Ishikawa (cell line): Measurements from ENCODE around the gene PRSS38.

Experiments used
- CEBPB ChIP-seq: IDR thresholded peaks from 2 replicates; pipeline ENCODE4 v1.6.1; 2012
- EP300 ChIP-seq: IDR thresholded peaks from 2 replicates; pipeline ENCODE4 v1.6.1; 2012; ENCODE audit warnings: borderline replicate concordance
- TAF1 ChIP-seq: IDR thresholded peaks from 2 replicates; pipeline ENCODE4 v1.6.1; 2012; ENCODE audit warnings: low read depth, mild to moderate bottlenecking
- TCF12 ChIP-seq: IDR thresholded peaks from 2 replicates; pipeline ENCODE4 v1.6.1; 2012; ENCODE audit warnings: low read depth
- TEAD4 ChIP-seq: IDR thresholded peaks from 2 replicates; pipeline ENCODE4 v1.6.1; 2012
- YY1 ChIP-seq: IDR thresholded peaks from 2 replicates; pipeline ENCODE4 v1.6.1; 2012; ENCODE audit warnings: low read depth
- TF ChIP-seq, protein P1 (sequence below): IDR thresholded peaks from 2 replicates; pipeline ENCODE4 v1.6.1; 2012; ENCODE audit warnings: low read depth, mild to moderate bottlenecking
- TF ChIP-seq, protein P2 (sequence below): IDR thresholded peaks from 2 replicates; pipeline ENCODE4 v1.6.1; 2012
- TF ChIP-seq, protein P3 (sequence below): IDR thresholded peaks from 2 replicates; pipeline ENCODE4 v1.6.1; 2012

DNA sequence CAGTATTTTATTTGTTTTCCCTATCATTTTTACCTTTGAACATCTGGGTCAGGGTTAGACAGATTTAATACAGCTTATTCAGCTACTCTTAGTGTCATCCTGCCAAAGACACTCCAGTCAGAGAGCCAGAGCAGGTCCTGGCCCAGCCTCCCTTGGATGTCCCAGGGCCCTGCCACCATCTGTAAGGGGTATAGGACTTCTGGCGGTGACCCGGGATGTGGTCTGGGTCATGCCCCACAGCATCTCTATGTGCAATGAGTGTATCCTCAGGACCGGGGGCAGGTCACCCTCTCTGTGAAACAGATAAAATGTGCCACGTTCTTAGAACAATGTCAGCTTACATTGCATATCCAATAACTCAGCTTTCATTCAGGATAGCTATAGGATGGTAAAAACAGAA is 37.8 kb upstream of the PRSS38 start:
- TF ChIP-seq CEBPB: no peak
- no peak for TF ChIP-seq TCF12
- TF ChIP-seq EP300: no peak
- no peak for TF ChIP-seq TAF1
- no peak for TF ChIP-seq YY1
- TF ChIP-seq, protein P1, sequence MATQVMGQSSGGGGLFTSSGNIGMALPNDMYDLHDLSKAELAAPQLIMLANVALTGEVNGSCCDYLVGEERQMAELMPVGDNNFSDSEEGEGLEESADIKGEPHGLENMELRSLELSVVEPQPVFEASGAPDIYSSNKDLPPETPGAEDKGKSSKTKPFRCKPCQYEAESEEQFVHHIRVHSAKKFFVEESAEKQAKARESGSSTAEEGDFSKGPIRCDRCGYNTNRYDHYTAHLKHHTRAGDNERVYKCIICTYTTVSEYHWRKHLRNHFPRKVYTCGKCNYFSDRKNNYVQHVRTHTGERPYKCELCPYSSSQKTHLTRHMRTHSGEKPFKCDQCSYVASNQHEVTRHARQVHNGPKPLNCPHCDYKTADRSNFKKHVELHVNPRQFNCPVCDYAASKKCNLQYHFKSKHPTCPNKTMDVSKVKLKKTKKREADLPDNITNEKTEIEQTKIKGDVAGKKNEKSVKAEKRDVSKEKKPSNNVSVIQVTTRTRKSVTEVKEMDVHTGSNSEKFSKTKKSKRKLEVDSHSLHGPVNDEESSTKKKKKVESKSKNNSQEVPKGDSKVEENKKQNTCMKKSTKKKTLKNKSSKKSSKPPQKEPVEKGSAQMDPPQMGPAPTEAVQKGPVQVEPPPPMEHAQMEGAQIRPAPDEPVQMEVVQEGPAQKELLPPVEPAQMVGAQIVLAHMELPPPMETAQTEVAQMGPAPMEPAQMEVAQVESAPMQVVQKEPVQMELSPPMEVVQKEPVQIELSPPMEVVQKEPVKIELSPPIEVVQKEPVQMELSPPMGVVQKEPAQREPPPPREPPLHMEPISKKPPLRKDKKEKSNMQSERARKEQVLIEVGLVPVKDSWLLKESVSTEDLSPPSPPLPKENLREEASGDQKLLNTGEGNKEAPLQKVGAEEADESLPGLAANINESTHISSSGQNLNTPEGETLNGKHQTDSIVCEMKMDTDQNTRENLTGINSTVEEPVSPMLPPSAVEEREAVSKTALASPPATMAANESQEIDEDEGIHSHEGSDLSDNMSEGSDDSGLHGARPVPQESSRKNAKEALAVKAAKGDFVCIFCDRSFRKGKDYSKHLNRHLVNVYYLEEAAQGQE: no peak
- no peak for TF ChIP-seq TEAD4
- TF ChIP-seq, protein P2, sequence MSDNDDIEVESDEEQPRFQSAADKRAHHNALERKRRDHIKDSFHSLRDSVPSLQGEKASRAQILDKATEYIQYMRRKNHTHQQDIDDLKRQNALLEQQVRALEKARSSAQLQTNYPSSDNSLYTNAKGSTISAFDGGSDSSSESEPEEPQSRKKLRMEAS: no peak
- TF ChIP-seq, protein P3, sequence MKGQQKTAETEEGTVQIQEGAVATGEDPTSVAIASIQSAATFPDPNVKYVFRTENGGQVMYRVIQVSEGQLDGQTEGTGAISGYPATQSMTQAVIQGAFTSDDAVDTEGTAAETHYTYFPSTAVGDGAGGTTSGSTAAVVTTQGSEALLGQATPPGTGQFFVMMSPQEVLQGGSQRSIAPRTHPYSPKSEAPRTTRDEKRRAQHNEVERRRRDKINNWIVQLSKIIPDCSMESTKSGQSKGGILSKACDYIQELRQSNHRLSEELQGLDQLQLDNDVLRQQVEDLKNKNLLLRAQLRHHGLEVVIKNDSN: no peak
